HG03565 (cell line): ENCODE measurements around the gene MRPL2.
A peak's percentile ranks its signal among the peaks of the same experiment; 100 is the strongest.

Experiments
- ATAC-seq: cut with Tn5 transposase; IDR thresholded peaks from one replicate; pipeline ENCODE4 v1.9.1; 2021; ENCODE audit warnings: mild to moderate bottlenecking, moderate library complexity; ENCODE audit not compliant: unreplicated experiment

MRPL2 gene

GRCh38 chr6:43021270-43022047 is 37.8 kb downstream of the MRPL2 start, which contains the start of gene RRP36:
TSS of gene RRP36 (plus strand) at chr6:43021623. CDS start at chr6:43021655, 32 bp downstream.
- ATAC-seq, result peak; percentile 77

GRCh38 chr6:43020847-43021246 is 38.4 kb downstream of the MRPL2 start:
- no peak for ATAC-seq

GRCh38 chr6:43020052-43020705 is 39.1 kb downstream of the MRPL2 start:
- no peak for ATAC-seq

- ATAC-seq, result no peak
Measured at GRCh38 chr6:43019152-43019551, 40.1 kb downstream of the MRPL2 start.

- no peak for ATAC-seq
Measured at GRCh38 chr6:43016943-43017334, 42.3 kb downstream of the MRPL2 start.

- no peak for ATAC-seq
Measured at GRCh38 chr6:43016176-43016942, 42.9 kb downstream of the MRPL2 start.

- ATAC-seq, result no peak
Measured at GRCh38 chr6:43014434-43014909, 44.8 kb downstream of the MRPL2 start.

- peak; percentile 82 for ATAC-seq
Measured at GRCh38 chr6:43013843-43014433, 45.3 kb downstream of the MRPL2 start, which contains the start of the genes KLHDC3 and MEA1. TSS of gene KLHDC3 (plus strand) at chr6:43014249. CDS start at chr6:43017193, 2,944 bp downstream. TSS of gene MEA1 (minus strand) at chr6:43013946. CDS start at chr6:43013813, 133 bp downstream.

GRCh38 chr6:43013097-43013842 is 46.0 kb downstream of the MRPL2 start:
- no peak for ATAC-seq

GRCh38 chr6:43012364-43012763 is 46.9 kb downstream of the MRPL2 start:
- no peak for ATAC-seq

- ATAC-seq, result no peak
Measured at GRCh38 chr6:43011207-43011606, 48.0 kb downstream of the MRPL2 start.

GRCh38 chr6:43009124-43009523 is 50.1 kb downstream of the MRPL2 start:
- ATAC-seq, result no peak

- no peak for ATAC-seq
Measured at GRCh38 chr6:43007126-43007525, 52.1 kb downstream of the MRPL2 start.

GRCh38 chr6:43006251-43006650 is 53.0 kb downstream of the MRPL2 start:
- no peak for ATAC-seq

GRCh38 chr6:43005844-43006243 is 53.4 kb downstream of the MRPL2 start:
- ATAC-seq, result no peak
